Posterior vena cava (tissue), 2 donors: ENCODE results near the gene PAPPA2. TPM values are rescaled to one million over a fixed set of nuclear protein-coding genes. Genes with fewer than 3 reads are reported as not detected.
"Not testable (repeated sequence)": the region's sequence is repeated elsewhere in the genome, so short reads cannot be mapped to it uniquely, and the experiment has no call there.

Experiments
- DNase-seq: peaks from one replicate; pipeline ENCODE4 v3.0.0-alpha.2; 2020; ENCODE audit warnings: low spot score
- intact Hi-C, 2 donors: fragments of 100-400 bp; cut with DNase I; formaldehyde crosslinking; loops; one replicate each; pipeline versions ENCODE4 v1.14.1 to v1.14.2; 2022 to 2023
- total RNA-seq, 2 donors: library from RNA; stranded (reverse); fragmentation: NEBNext Ultra II Directional; extraction: Animal tissue kit (Norgen Biotek cat#: 25700); gene quantifications; one replicate each; pipeline ENCODE4 v1.2.1, GENCODE V29; 2021
- donor health status: DM: yes; HTN: yes; CAD: no.
- donor health status: DM: yes; HTN: yes; CAD: no.

The PAPPA2 gene
- total RNA-seq, 2 donors from 2014 or later = 0.38 to 0.97 TPM

DNA sequence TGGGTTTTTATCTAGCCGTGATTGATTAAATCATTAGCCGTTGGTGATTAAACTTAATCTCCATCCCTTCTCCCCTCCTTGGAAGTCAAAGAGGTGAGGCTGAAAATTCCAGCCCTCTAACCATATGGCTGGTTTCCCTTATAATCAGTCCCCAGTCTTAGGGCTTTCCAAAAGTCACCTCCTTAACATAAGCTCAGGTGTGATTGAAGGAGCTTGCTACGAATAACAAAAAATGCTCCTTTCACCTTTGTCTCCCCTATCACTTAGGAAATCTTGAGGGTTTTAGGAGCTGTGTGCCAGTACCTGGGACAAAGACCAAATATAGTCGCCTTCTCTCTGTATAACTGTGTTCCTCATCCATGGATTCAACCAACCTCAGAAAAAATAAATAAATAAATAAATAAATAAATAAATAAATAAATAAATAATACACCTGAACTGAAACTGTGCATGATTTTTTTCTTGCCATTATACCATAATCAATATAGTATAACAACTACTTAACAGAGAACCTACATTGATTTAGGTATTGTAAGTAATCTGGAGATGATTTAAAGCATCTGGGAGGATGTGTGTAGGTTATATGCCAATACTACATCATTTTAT is 82.2 kb downstream of the PAPPA2 start:
- no peak for DNase-seq
- intact Hi-C loops = no loop called here

DNA sequence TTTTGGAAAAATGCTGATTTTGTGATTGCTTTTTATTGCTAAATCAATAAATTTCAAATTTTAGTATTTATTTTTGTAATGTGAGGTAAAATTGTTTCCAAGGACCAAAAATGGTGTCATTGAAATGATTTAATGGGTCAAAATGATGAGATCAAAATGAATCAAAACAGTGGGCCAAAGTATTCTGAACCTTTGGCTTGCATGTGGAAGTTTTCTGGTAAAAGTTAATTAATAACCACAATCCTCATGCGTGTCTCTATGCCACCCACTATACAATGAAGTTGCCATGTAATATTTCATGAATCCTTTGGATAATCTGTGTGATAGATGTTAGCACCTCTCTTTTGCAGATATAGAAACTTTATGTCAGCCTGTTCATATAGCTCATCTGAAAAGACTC is 83.8 kb downstream of the PAPPA2 start:
- intact Hi-C loops = no loop called here
- DNase-seq = no peak

DNA sequence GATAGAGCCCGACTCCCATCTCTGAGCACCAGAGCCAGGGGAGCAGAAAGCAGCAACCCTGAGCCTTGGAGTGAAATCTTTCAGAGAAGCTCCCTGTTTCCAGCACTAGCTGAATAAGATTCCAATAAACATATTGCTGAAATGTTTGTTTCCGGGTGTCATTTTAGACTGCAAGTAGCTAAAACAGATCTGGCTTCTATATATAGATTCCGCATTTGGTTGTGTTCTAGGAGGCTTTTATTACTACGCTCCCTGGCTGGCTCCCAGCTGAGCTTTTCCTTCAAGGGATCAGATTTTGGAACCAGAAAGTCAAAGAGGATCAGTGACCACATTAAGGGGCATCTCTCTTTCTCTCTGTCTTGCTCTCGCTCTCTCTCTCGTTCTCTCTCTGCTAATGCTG is 88.2 kb downstream of the PAPPA2 start:
- no peak for DNase-seq
- intact Hi-C loops = no loop called here

DNA sequence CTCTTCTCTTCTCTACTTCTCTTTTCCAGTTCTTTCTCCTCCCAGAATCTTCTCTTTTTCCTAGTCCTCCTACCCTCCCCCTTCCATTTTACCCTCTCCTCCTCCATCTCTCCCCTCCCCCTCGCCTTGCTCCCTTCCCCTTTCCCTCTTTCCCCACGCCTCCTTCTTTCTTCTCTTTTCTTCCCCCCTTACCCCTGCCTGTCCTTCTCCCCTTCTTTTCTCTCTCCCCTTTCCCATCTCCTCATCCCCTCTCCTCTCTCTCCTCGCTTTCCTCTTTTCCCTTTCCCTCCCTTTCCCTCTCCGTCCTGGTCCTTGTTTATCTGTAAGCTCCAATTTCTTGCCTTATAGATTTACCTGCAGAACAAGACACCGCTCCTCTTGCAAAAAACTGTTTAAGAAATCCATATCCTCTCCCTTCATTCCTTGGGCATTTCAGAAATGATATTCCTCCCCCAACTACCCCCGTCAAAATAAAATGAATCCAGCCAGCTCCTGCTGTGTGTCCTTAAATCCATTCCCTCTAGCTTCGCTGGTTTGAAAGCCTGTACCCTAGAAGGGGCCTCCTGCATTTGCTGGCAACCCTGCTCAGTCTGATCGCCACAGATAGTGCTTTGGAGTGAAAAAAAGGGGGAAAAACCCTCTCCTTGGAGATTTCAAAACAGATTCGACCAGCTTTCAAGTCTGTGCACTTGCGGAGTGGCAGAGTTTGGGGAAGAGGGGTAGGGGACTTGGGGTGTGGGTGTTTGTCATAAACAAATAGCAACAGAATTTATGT is 89.4 kb downstream of the PAPPA2 start:
- intact Hi-C loops = no loop called here
- no peak for DNase-seq

DNA sequence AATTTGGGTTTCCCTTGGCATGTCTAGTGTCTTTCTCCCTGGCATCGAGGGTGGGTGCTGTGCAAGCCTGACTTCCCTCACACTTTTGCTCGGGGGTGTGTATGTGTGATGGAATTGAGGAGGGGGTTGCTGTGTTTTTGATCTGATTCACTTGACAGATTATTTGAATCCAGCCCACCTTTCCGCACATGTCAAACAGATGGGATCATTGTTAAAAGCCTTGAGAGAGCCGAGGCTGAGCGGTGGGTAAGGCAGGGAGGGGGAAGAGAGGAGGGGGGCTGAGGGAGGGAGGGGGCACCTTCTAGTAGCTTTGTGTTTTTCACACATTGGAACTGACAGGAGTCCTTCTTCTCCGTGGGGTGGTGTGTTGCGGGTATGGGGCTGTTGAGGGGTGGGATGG is 90.0 kb downstream of the PAPPA2 start:
- intact Hi-C loops = no loop called here
- no peak for DNase-seq

DNA sequence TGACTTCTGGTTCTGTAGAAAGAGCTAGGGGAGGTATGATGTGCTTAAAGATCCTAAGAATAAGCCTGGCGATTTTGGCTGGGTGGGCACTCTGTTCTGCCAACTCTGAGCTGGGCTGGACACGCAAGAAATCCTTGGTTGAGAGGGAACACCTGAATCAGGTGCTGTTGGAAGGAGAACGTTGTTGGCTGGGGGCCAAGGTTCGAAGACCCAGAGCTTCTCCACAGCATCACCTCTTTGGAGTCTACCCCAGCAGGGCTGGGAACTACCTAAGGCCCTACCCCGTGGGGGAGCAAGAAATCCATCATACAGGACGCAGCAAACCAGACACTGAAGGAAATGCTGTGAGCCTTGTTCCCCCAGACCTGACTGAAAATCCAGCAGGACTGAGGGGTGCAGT is 93.3 kb downstream of the PAPPA2 start:
- intact Hi-C loops = loop anchor here in 1 of 2 donors (5.0 kb wide), 1 partner anchor 136 kb away; no protein-coding TSS in a partner anchor
- no peak for DNase-seq

DNA sequence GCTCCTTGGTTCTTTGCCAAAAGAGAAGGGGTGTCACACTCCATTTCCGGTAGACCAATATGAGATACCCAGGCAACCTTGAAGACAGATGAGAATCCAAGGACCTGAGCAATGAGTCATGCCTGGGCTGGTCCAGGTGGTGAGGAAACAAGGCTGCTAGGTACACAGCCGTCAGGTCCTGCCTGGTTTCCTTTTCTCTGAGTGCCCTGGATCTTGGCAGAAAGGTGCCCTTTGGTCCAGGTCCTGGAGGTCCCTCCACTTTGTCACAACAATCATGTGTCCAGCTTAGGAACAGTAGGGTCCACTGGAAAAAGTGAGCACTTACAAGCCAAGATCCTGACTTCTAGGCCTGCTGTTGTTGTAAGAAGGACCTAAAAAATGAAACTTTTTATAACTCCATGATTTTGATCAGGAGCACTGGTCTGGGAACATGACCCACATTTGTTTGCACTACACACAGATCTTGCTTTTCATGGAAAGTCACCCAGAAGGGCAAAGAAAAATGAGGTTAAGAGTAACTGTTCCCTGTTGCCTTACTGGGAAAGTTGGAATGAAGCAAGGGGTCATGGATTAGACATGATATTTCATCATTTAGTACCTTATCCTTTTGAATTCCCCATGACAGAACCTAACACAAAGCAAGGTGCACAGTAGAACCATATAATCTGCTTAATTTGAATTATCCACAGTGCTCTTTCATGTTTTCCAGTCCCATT is 94.7 kb downstream of the PAPPA2 start:
- intact Hi-C loops = loop anchor here in 1 of 2 donors (5.0 kb wide), 1 partner anchor 135 kb away; no protein-coding TSS in a partner anchor
- DNase-seq = no peak

DNA sequence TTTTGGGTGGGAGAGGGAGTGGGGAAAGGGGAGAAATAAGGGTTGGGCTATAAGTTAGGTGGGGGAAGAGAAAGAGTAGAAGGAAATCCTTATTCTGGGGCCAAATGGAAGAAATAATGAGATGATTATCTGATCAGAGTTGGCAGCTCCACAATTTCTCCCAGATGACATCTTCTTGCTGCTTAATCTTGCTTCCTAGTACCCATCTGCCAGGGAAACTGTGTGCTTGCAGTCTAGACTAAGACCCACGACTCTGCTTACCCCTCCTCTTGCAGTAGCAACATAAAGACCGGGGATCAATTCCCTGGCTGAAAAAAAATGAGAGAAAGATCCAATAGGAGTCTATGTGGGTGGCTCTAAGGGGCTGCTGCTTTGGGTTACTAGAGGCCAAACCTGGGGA is 95.6 kb downstream of the PAPPA2 start:
- DNase-seq = no peak
- intact Hi-C loops = loop anchor here in 1 of 2 donors (5.0 kb wide), 1 partner anchor 134 kb away; no protein-coding TSS in a partner anchor

DNA sequence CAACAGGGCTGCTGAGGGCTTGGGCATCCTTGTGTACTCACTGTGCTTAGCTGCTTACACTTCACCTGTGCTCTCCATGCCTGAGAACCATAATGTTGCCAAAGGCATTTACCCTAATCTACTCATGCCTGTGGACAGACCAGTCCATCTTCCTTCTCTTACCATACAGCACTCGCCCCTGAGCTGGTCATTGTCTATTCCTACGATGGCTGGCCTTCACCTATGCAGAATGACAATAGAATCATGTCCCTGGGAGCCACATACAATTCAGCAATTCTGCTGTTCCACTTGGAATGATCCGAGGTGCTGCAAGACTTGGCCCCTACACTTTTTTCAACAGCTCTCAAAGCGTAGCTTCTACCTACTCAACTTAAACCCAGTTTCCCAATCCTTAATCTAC is 96.5 kb downstream of the PAPPA2 start:
- DNase-seq = no peak
- intact Hi-C loops = loop anchor here in 1 of 2 donors (5.0 kb wide), 1 partner anchor 133 kb away; no protein-coding TSS in a partner anchor

DNA sequence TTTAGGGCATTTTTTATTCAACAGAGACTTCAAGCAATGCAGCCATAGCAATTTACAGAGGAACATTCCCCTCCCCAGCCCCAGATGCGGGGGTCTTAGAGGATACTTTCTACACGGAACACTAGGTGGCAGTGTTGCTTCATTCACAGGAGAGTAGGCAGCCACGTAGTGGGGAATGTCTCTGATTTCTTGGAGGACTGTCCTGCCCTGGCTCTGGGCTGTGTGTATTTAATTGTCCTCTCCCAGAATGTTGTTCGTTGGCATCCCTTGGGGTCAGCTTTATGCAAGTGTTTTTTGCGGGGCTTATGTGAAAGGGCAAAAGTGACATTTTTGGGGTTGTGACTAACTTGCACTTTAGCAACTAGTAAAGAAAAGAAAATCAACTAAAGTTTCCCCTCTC is 96.9 kb downstream of the PAPPA2 start:
- intact Hi-C loops = loop anchor here (1.0 to 5.0 kb wide), 2 partner anchors 132 to 134 kb away; no protein-coding TSS in a partner anchor
- peak; percentile 81 for DNase-seq

DNA sequence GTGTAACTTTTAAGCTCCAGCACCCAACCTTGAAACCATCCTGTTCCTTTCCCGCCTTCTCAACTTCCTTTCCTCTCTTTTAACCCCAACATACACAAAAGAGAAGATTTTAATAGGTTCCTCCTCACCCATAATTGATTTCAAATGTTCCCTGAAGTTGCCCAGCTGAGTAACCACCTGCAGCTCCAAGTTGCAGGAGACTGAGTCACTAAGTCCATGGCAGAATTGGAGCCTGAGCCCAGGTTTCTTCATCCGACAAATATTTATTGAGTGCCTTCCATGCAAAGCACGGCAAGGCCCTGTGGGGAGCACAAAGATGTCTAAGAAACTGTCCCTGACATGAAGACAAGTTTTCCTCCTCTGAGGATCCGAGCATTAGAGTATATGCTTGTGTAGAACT is 97.7 kb downstream of the PAPPA2 start:
- DNase-seq = no peak
- intact Hi-C loops = loop anchor here in 1 of 2 donors (1.0 kb wide), 1 partner anchor 134 kb away; no protein-coding TSS in a partner anchor

DNA sequence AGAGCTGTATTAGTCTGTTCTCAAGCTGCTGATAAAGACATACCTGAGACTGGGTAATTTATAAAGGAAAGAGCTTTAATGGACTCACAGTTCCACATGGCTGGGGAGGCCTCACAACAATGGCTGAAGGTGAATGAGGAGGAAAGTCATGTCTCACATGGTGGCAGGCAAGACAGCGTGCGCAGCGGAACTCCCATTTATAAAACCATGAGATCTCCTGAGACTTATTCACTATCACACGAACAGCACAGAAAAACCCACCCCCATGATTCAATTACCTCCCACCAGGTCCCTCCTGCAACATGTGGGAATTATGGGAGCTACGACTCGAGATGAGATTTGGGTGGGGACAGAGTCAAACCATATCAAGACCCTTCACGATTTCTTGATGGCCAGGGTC is 98.8 kb downstream of the PAPPA2 start:
- DNase-seq, intact Hi-C loops: not testable (repeated sequence)

DNA sequence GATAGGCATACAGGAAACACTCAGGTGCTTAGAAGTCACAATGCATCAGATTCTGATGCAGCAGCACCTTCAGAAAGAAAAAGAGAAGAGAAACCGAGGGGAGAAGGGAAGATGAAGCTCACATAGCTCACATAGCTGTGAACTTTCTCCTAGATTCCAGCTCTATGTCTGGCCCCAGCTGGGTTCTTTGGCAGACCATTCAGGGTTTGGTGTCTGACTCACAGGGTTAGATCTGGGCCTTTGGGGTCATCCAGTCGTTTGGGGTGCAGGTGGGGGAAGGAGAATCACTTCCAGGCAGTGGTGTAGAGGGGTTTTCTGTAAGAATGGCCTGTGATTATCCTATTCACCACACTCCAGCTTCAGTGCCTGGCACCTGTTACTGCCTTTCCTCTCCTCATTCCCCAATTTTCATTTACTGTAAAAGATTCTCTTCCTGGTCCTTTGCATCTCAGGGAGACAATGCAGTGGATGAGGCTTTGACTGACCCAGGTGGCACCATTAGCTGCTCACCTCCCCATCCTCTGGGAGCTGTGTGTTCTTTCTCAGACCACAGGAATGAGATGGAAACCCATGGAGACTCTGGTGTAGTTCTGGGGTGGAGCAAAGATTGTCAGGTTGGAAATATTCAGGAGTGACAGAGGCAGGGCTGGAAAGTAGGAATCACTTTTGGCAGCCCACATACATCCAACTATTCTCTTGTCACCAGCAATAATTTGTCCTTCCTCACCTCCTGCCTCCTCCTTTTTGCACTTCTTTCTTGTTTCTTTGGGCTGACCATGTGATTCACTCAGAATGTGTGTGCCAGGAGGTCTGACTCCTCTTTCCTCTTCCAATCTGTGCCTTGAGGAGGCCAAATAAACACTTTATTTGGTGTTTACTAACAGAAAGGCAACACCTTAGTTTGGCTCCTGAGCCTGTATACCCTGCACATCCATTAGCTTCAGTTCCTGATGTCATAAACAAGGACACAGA is 103.3 kb downstream of the PAPPA2 start:
- DNase-seq = no peak
- intact Hi-C loops = no loop called here

DNA sequence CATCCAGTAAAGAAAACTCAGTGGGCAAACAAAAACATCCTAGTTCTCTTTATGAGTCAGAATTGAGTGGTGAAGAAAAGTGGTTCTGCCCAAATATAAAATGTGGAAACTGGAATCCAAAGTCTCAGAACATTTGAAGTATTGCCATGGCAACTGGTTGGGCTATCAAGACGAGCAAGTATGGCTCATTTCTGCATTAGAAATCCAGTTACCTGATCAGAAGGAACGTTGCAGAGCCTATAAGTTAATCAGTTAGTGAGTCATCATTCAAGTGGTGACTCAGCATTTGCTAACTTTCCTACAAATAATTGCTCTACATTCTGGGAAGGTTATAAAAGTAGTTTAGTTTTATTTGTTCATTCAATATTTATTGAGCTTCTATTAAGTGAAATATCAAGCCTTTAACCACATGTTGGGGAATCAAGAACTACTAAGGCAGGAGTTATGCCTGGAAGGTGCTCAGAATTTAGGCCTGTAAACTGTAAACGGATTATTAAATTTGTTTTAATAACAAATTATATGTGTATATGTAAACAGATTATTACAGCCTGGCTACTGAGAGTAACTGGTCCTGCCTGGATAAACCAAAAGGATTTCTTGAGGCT is 104.3 kb downstream of the PAPPA2 start:
- intact Hi-C loops = no loop called here
- DNase-seq = no peak

DNA sequence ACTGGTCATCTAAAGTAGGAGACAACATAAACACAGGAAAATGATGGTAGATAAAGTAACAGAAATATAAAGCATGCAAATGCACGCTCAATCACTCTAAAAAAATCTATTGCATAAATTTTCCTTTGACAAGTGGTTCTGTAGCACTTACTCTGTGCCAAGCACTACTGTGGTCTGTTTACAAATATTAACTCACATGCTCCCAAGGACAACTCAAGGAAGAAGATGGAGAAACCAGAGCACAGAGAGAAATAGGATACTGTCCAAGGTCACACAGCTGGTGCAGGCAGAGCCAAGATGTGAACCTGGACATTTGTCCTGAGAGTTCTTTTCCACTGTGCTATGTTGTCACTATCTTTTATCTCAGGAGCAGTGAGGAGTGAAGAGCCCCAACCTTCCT is 105.2 kb downstream of the PAPPA2 start:
- DNase-seq = no peak
- intact Hi-C loops = no loop called here

DNA sequence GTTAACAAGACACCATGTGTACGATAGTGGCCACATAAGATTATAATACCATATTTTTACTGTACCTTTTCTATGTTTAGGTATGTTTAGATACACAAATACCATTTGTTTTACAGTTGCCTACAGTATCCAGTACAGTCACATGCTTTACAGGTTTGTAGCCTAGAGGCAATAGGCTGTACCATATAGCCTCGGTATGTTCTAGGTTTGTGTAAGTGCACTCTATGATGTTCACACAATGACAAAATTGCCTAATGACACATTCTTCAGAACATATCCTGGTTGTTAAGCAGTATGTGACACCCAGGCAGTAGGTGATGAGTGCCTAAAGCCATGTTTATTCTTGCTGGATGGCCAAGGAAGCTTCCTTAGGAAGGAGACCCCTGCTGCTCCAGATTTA is 111.8 kb downstream of the PAPPA2 start:
- DNase-seq = no peak
- intact Hi-C loops = loop anchor here in 1 of 2 donors (10.0 kb wide), 1 partner anchor 60 kb away; no protein-coding TSS in a partner anchor

DNA sequence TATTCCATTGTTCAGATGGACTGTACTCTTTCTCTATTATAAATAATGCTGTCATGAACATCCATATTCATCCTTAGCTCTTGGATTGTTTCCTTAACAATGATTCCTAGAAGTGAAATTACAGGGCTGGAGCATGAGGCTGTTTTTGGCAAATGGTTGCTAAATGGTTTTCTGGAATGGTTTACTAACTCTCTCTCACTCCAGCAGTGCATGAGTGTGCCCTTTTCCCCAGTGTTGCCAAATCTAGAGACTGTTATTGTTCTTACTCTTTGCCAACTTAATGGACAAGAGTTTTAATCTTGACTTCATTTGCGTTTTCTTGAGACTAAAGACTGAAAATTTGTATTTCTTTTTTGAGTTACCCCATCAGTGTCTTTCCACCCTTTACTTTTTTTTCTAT is 113.0 kb downstream of the PAPPA2 start:
- intact Hi-C loops = loop anchor here in 1 of 2 donors (10.0 kb wide), 1 partner anchor 59 kb away; no protein-coding TSS in a partner anchor
- no peak for DNase-seq

DNA sequence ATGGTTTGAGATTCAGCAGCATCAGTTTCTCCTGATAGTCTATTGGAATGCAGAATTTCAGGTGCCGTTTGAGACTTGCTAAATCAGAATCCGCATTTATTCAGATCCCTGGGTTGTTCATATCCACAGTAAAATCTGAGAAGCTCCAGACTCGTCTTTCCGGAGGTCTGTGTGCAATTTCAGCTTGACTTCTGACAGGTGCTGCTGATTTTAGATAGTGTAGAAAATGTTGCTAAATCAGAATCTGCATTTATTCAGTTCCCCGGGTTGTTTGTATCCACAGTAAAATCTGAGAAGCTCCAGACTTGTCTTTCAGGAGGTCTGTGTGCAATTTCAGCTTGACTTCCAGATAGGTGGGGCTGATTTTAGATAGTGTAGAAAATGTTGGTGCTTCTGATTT is 113.7 kb downstream of the PAPPA2 start:
- intact Hi-C loops = loop anchor here in 1 of 2 donors (10.0 kb wide), 1 partner anchor 58 kb away; no protein-coding TSS in a partner anchor
- DNase-seq = no peak
